Panc1 (cell line): ENCODE data around the gene KIRREL3. TPM values are rescaled to one million over a fixed set of nuclear protein-coding genes. Genes with fewer than 3 reads are reported as not detected.

Experiments
- ATAC-seq: fragments of 200-7000 bp; cut with Tn5 transposase; 2 replicates; pipeline ENCODE4 v1.9.1; 2020; ENCODE audit warnings: mild to moderate bottlenecking, moderate library complexity
- BruUV-seq: library from RNA; stranded (reverse); fragments of 400-500 nt; replicated peaks from 2 replicates; lab custom pipeline; 2021; lab: Mats Ljungman, UMichigan
- CTCF ChIA-PET: fragments of 300-600 bp; sonication (Branson Sonifier 250); formaldehyde crosslinking; loops from one replicate; lab custom pipeline; 2022; ENCODE audit warnings: antibody characterized with exemption; lab: Charles Lee
- POLR2A ChIA-PET: fragments of 300-600 bp; sonication (Branson Sonifier 250); formaldehyde crosslinking; loops from one replicate; lab custom pipeline; 2022; ENCODE audit warnings: antibody characterized with exemption; lab: Charles Lee
- DNase-seq: peaks from one replicate; pipeline ENCODE4 v3.0.0-alpha.2; 2010; ENCODE audit warnings: low read depth, low spot score
- H3K27ac ChIP-seq: 2 replicates; pipeline ENCODE4 v1.5.1; 2011; ENCODE audit warnings: mild to moderate bottlenecking, low read length, inconsistent platforms
- H3K27me3 ChIP-seq: fragments of 200-500 bp; sonication (Bioruptor generic); 2 replicates; pipeline ENCODE4 v1.6.0; 2014; ENCODE audit warnings: low read length, inconsistent platforms; ENCODE audit not compliant: control insufficient read depth, insufficient read depth
- H3K36me3 ChIP-seq: fragments of 200-500 bp; sonication (Bioruptor generic); 2 replicates; pipeline ENCODE4 v1.5.1; 2014; ENCODE audit warnings: inconsistent platforms, mild to moderate bottlenecking, low read length, moderate library complexity; ENCODE audit not compliant: control insufficient read depth, insufficient read depth
- H3K4me1 ChIP-seq: 2 replicates; pipeline ENCODE4 v1.5.1; 2011; ENCODE audit warnings: inconsistent platforms, mild to moderate bottlenecking, low read length, moderate library complexity; ENCODE audit not compliant: control insufficient read depth, insufficient read depth
- H3K4me3 ChIP-seq, 2 experiments: 2 replicates each; pipeline ENCODE4 v1.5.1; 2011 to 2012; ENCODE audit warnings: low read depth in 2 of 2, low read length in 2 of 2, mild to moderate bottlenecking in 2 of 2, inconsistent platforms in 1 of 2, moderate library complexity in 1 of 2
- H3K9me3 ChIP-seq: fragments of 200-500 bp; sonication (Bioruptor generic); 2 replicates; pipeline ENCODE4 v1.5.1; 2014; ENCODE audit warnings: low read depth, mild to moderate bottlenecking, inconsistent platforms, low read length, moderate library complexity; ENCODE audit not compliant: control insufficient read depth, insufficient read depth
- CTCF ChIP-seq: fragments of 450-650 bp; IDR thresholded peaks from 2 replicates; pipeline ENCODE4 v1.5.1; 2017; ENCODE audit warnings: mild to moderate bottlenecking
- POLR2AphosphoS5 ChIP-seq: IDR thresholded peaks from 2 replicates; pipeline ENCODE4 v1.6.1; 2012; ENCODE audit warnings: mild to moderate bottlenecking, low read depth, low read length, moderate library complexity
- SIN3A ChIP-seq: IDR thresholded peaks from 2 replicates; pipeline ENCODE4 v1.6.1; 2012; ENCODE audit warnings: low read depth, mild to moderate bottlenecking, low read length, moderate library complexity, borderline replicate concordance; ENCODE audit not compliant: insufficient read depth
- TCF7L2 ChIP-seq: IDR thresholded peaks from 2 replicates; pipeline ENCODE4 v1.6.1; 2011; ENCODE audit warnings: mild to moderate bottlenecking, low read depth, low read length, inconsistent platforms
- in situ Hi-C: cut with HindIII; loops from 2 replicates; pipeline ENCODE4 v1.10.0; 2016; ENCODE audit warnings: low sequenced_read_pairs, low pct_unique_long_range_greater_than_20kb
- intact Hi-C: fragments of 100-400 bp; cut with micrococcal nuclease; formaldehyde crosslinking; loops from one replicate; pipeline ENCODE4 v1.10.0; 2022; ENCODE audit not compliant: unreplicated experiment
- total RNA-seq: library from RNA; stranded (reverse); gene quantifications from one replicate; pipeline ENCODE4 v1.2.1, GENCODE V29; 2021; ENCODE audit not compliant: unreplicated experiment
- TF ChIP-seq, protein P1 (sequence below), 2 experiments: IDR thresholded peaks; 2 replicates each; pipeline ENCODE4 v1.6.1; 2011 to 2012; ENCODE audit warnings: low read depth in 2 of 2, control low read depth in 1 of 2, low read length in 1 of 2, mild to moderate bottlenecking in 1 of 2, moderate library complexity in 1 of 2; ENCODE audit not compliant: insufficient read depth in 1 of 2

Gene KIRREL3
- total RNA-seq, 1 experiment from 2014 or later: 0.36 TPM

GRCh38 chr11:126718276-126718675 lies 282.3 kb downstream of the KIRREL3 start:
- ChIA-PET CTCF (no interaction called here), POLR2A (no interaction called here)
- TF ChIP-seq CTCF (no peak), TCF7L2 (no peak), SIN3A (no peak), POLR2AphosphoS5 (no peak)
- TF ChIP-seq, protein P1, sequence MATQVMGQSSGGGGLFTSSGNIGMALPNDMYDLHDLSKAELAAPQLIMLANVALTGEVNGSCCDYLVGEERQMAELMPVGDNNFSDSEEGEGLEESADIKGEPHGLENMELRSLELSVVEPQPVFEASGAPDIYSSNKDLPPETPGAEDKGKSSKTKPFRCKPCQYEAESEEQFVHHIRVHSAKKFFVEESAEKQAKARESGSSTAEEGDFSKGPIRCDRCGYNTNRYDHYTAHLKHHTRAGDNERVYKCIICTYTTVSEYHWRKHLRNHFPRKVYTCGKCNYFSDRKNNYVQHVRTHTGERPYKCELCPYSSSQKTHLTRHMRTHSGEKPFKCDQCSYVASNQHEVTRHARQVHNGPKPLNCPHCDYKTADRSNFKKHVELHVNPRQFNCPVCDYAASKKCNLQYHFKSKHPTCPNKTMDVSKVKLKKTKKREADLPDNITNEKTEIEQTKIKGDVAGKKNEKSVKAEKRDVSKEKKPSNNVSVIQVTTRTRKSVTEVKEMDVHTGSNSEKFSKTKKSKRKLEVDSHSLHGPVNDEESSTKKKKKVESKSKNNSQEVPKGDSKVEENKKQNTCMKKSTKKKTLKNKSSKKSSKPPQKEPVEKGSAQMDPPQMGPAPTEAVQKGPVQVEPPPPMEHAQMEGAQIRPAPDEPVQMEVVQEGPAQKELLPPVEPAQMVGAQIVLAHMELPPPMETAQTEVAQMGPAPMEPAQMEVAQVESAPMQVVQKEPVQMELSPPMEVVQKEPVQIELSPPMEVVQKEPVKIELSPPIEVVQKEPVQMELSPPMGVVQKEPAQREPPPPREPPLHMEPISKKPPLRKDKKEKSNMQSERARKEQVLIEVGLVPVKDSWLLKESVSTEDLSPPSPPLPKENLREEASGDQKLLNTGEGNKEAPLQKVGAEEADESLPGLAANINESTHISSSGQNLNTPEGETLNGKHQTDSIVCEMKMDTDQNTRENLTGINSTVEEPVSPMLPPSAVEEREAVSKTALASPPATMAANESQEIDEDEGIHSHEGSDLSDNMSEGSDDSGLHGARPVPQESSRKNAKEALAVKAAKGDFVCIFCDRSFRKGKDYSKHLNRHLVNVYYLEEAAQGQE (IDR thresholded peaks at IDR 0.05; ENCODE audit: insufficient read depth in 1 of 2, low read depth in 2 of 2, low read length in 1 of 2): no peak
- in situ Hi-C loops (no loop called here), intact Hi-C loops (loop anchor here (10.0 kb wide), 1 partner anchor 273 kb away; no protein-coding TSS in a partner anchor)
- no TSS peak for BruUV-seq
- H3K36me3 ChIP-seq: no peaks in the 10 kb centered on the region
- no peaks in the 10 kb centered on the region for H3K9me3 ChIP-seq
- DNase-seq: no peak
- ATAC-seq: no peak
- H3K27me3 ChIP-seq: peaks cover 14% of the 10 kb centered on the region
- H3K27ac ChIP-seq: no peak overlapping the region
- H3K4me3 ChIP-seq: no peak overlapping the region
- H3K4me1 ChIP-seq: no peaks in the 10 kb centered on the region

DNA sequence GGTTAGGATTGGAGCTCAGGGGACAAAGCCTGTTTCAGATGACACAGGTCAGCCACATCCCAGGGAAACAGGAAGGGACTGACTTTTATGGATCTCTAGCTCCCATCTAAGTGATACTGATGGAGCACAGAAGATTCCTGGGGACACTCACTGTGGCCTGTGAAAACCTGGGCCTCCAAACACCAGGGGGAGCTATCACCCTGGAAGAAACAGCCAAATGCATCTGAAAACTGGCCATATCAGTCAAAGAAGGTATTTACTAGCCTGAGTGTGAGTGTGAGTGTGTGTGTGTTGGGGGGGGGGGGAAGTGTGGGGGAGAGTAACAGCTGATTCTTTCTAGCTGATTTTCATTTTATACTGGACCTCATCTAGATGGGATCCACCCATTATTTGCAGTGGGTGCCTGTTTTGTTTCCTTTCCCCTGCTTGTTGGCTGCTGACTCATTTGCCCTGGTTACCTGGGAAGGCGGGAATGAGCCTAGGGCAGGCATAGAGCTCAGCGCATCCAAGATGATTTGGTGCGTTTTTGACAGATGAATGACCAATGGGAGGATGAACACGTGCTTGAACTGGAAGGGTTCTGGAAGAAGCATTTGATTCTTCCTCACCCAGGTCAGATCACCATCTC lies 284.0 kb downstream of the KIRREL3 start:
- in situ Hi-C loops (no loop called here), intact Hi-C loops (loop anchor here (2.0 to 10.0 kb wide), 2 partner anchors 272 to 274 kb away; no protein-coding TSS in a partner anchor)
- DNase-seq (peak; percentile 18), ATAC-seq (peak; percentile 56; the same call in 1 of the 2 replicates)
- POLR2A ChIA-PET: no interaction called here
- Histone ChIP-seq H3K27ac (no peak overlapping the region), H3K4me1 (no peaks in the 10 kb centered on the region), H3K36me3 (no peaks in the 10 kb centered on the region), H3K4me3 (no peak overlapping the region), H3K27me3 (peaks cover 14% of the 10 kb centered on the region), H3K9me3 (no peaks in the 10 kb centered on the region)
- TF ChIP-seq POLR2AphosphoS5: no peak
- peak; percentile 80 for TF ChIP-seq CTCF
- CTCF ChIA-PET: interaction anchor here (0.5 to 0.8 kb wide), 3 partner anchors 9 to 429 kb away, joined by 3 to 7 read pairs (median 5); no protein-coding TSS in a partner anchor
- no TSS peak for BruUV-seq
